Endothelial cell of umbilical vein (primary cell): Measurements from ENCODE around the gene MYO9A. TPM values are rescaled to one million over a fixed set of nuclear protein-coding genes. Genes with fewer than 3 reads are reported as not detected.

Experiments
- BruUV-seq: library from RNA; stranded (reverse); fragments of 400-500 nt; replicated peaks from 2 replicates; lab custom pipeline; 2021; lab: Mats Ljungman, UMichigan
- CTCF ChIA-PET: fragments of 300-600, 350-600 bp; sonication (Branson Sonifier 250); formaldehyde crosslinking; loops from one replicate; lab custom pipeline; 2021; ENCODE audit warnings: antibody characterized with exemption, inconsistent platforms; lab: Charles Lee
- POLR2A ChIA-PET: fragments of 300-600, 350-600 bp; sonication (Branson Sonifier 250); formaldehyde crosslinking; loops from one replicate; lab custom pipeline; 2021; ENCODE audit warnings: antibody characterized with exemption, inconsistent platforms; lab: Charles Lee
- DNase-seq: peaks from one replicate; pipeline ENCODE4 v3.0.0-alpha.2; 2011; ENCODE audit warnings: low read depth, low spot score
- FAIRE-seq: peaks from 2 replicates; lab custom pipeline; 2011; peaks lifted over from hg19 to GRCh38; lab: Jason Lieb, UNC
- H2AFZ ChIP-seq: 2 replicates; pipeline ENCODE4 v1.6.0; 2012; ENCODE audit warnings: low read depth, low read length, control low read depth, inconsistent platforms
- H3K27ac ChIP-seq: 2 replicates; pipeline ENCODE4 v1.5.1; 2011; ENCODE audit warnings: low read depth, mild to moderate bottlenecking, control low read depth, low read length, moderate library complexity; ENCODE audit not compliant: insufficient read depth
- H3K27me3 ChIP-seq, 2 experiments: 2 replicates each; pipeline versions ENCODE4 v1.6.0 to v1.6.1; 2011; ENCODE audit warnings: low read length in 2 of 2, mixed read lengths in 1 of 2; ENCODE audit not compliant: control insufficient read depth in 2 of 2, insufficient read depth in 2 of 2
- H3K36me3 ChIP-seq, 2 experiments: 2 replicates in 1 of 2; 3 replicates in 1 of 2; pipeline ENCODE4 v1.5.1; 2011; ENCODE audit warnings: low read length in 2 of 2, mild to moderate bottlenecking in 1 of 2, moderate library complexity in 1 of 2; ENCODE audit not compliant: control insufficient read depth in 2 of 2, insufficient read depth in 2 of 2; ENCODE audit errors: extremely low read depth in 1 of 2
- H3K4me1 ChIP-seq: 3 replicates; pipeline ENCODE4 v1.5.1; 2011; ENCODE audit warnings: mild to moderate bottlenecking, low read length; ENCODE audit not compliant: control insufficient read depth, insufficient read depth; ENCODE audit errors: extremely low read depth
- H3K4me2 ChIP-seq: 2 replicates; pipeline ENCODE4 v1.6.1; 2011; ENCODE audit warnings: low read length, control low read depth, mixed read lengths; ENCODE audit not compliant: insufficient read depth
- H3K4me3 ChIP-seq, 3 experiments: fragments of 200-600 bp in 1 of 3; sonication (generic), shearing (Covaris generic) in 1 of 3; replicated peaks in 1 of 3; 2 replicates each; pipeline ENCODE4 v1.5.1; 2011 to 2016; ENCODE audit warnings: control low read depth in 3 of 3, low read length in 3 of 3, mild to moderate bottlenecking in 2 of 3, inconsistent platforms in 1 of 3, low read depth in 1 of 3, moderate library complexity in 1 of 3; ENCODE audit not compliant: insufficient read depth in 1 of 3
- H3K79me2 ChIP-seq: 2 replicates; pipeline ENCODE4 v1.6.0; 2012; ENCODE audit warnings: low read length, inconsistent platforms; ENCODE audit not compliant: control insufficient read depth, insufficient read depth
- H3K9ac ChIP-seq: replicated peaks from 2 replicates; pipeline ENCODE3; 2011; ENCODE audit warnings: low read length, control low read depth; ENCODE audit not compliant: insufficient read depth; ENCODE audit errors: extremely low read depth
- H3K9me1 ChIP-seq: replicated peaks from 3 replicates; pipeline ENCODE4 v1.6.0; 2011; ENCODE audit warnings: mild to moderate bottlenecking, low read length; ENCODE audit not compliant: control insufficient read depth, insufficient read depth; ENCODE audit errors: extremely low read depth
- H3K9me3 ChIP-seq: replicated peaks from 2 replicates; pipeline ENCODE4 v1.5.1; 2012; ENCODE audit warnings: low read length, inconsistent platforms; ENCODE audit not compliant: control insufficient read depth, insufficient read depth
- H4K20me1 ChIP-seq: replicated peaks from 2 replicates; pipeline ENCODE3; 2011; ENCODE audit warnings: mild to moderate bottlenecking, low read length; ENCODE audit not compliant: control insufficient read depth, insufficient read depth; ENCODE audit errors: extremely low read depth
- CTCF ChIP-seq, 2 donors: IDR thresholded peaks; 1 replicate in 1 of 2; 2 replicates in 1 of 2; pipeline ENCODE4 v1.5.1; 2011; ENCODE audit warnings: low read length in 2 of 2, mild to moderate bottlenecking in 2 of 2, moderate library complexity in 2 of 2, control low read depth in 1 of 2, inconsistent platforms in 1 of 2, low read depth in 1 of 2; ENCODE audit not compliant: insufficient read depth in 1 of 2; ENCODE audit errors: extremely low read depth in 1 of 2
- EZH2 ChIP-seq: IDR thresholded peaks from 2 replicates; pipeline ENCODE4 v1.6.1; 2012; ENCODE audit warnings: borderline replicate concordance, low read depth, mild to moderate bottlenecking, moderate library complexity, low read length, inconsistent platforms; ENCODE audit not compliant: severe bottlenecking
- FOS ChIP-seq: IDR thresholded peaks from 2 replicates; pipeline ENCODE4 v1.6.1; 2011; ENCODE audit warnings: mild to moderate bottlenecking, low read length, moderate library complexity, borderline replicate concordance; ENCODE audit not compliant: insufficient read depth
- GATA2 ChIP-seq: IDR thresholded peaks from 2 replicates; pipeline ENCODE4 v1.7.0; 2011; ENCODE audit warnings: low read depth, mild to moderate bottlenecking, moderate library complexity, mixed read lengths, low read length; ENCODE audit not compliant: insufficient read length, insufficient read depth
- JUN ChIP-seq: IDR thresholded peaks from 2 replicates; pipeline ENCODE4 v1.6.1; 2011; ENCODE audit warnings: borderline replicate concordance, low read depth; ENCODE audit not compliant: insufficient read length, insufficient read depth
- MAX ChIP-seq: IDR thresholded peaks from 2 replicates; pipeline ENCODE4 v1.6.1; 2011; ENCODE audit not compliant: insufficient read depth, insufficient read length
- MYC ChIP-seq: IDR thresholded peaks from one replicate; pipeline ENCODE4 v1.6.1; 2011; ENCODE audit warnings: mild to moderate bottlenecking, low read depth, low read length
- POLR2A ChIP-seq: IDR thresholded peaks from 2 replicates; pipeline ENCODE4 v1.6.1; 2012; ENCODE audit warnings: low read depth, mild to moderate bottlenecking, control low read depth, low read length
- POLR2AphosphoS5 ChIP-seq: IDR thresholded peaks from 2 replicates; pipeline ENCODE4 v1.6.1; 2012; ENCODE audit warnings: low read depth, mild to moderate bottlenecking, control low read depth, low read length, moderate library complexity; ENCODE audit not compliant: insufficient read depth
- dilution Hi-C: fragments of 300-500 bp; cut with MboI; formaldehyde crosslinking; loops from one replicate; pipeline ENCODE4 v1.15.0; 2019; ENCODE audit warnings: low sequenced_read_pairs; ENCODE audit not compliant: extremely low pct_ligation_motif_present
- intact Hi-C: fragments of 100-400 bp; cut with micrococcal nuclease; formaldehyde crosslinking; loops from one replicate; pipeline ENCODE4 v1.10.0; 2022
- polyA plus RNA-seq, 4 experiments: library from polyadenylated mRNA; depleted of rRNA in 3 of 4; stranded (reverse) in 3 of 4; unstranded in 1 of 4; fragments of >200 nt; gene quantifications; 2 replicates each; pipeline versions ENCODE4 v1.2.1 to v1.2.3, GENCODE V29; 2011 to 2012; ENCODE audit warnings: missing spikeins in 1 of 4
- total RNA-seq: library from RNA; stranded (reverse); gene quantifications from 2 replicates; pipeline ENCODE4 v1.2.3, GENCODE V29; 2021

Gene MYO9A
- total and polyA plus RNA-seq, 2 donors (not counting 3 experiments of a cell fraction or from before 2014, with no cell fraction given), result 6.4 to 30.3 TPM

- no peaks in the 10 kb centered on the region for H3K4me1 ChIP-seq
- no TSS peak for BruUV-seq
- no peak for TF ChIP-seq GATA2
- TF ChIP-seq MYC, result no peak
- no peak for TF ChIP-seq MAX
- TF ChIP-seq CTCF (IDR thresholded peaks at IDR 0.05; ENCODE audit: extremely low read depth in 1 of 2, insufficient read depth in 1 of 2, low read depth in 1 of 2, low read length in 2 of 2), result no peak
- TF ChIP-seq FOS, result no peak
- TF ChIP-seq POLR2AphosphoS5, result no peak
- TF ChIP-seq EZH2, result no peak
- TF ChIP-seq POLR2A, result no peak
- TF ChIP-seq JUN, result no peak
- H3K9me1 ChIP-seq, result no peaks in the 10 kb centered on the region
- ChIA-PET CTCF (interaction anchor here (1.2 to 2.1 kb wide), 3 partner anchors 14 to 396 kb away, joined by 3 to 6 read pairs (median 6); no protein-coding TSS in a partner anchor), POLR2A (no interaction called here)
- no peaks in the 10 kb centered on the region for H3K79me2 ChIP-seq
- H3K4me3 ChIP-seq, result no peak overlapping the region
- FAIRE-seq (no peak), DNase-seq (no peak)
- no peak overlapping the region for H3K4me2 ChIP-seq
- H3K9ac ChIP-seq, result no peak overlapping the region
- intact Hi-C loops, result no loop called here
- H3K27me3 ChIP-seq, result no peaks in the 10 kb centered on the region
- no peak overlapping the region for H3K27ac ChIP-seq
- H2AFZ ChIP-seq, result no peak overlapping the region
- no peaks in the 10 kb centered on the region for H3K9me3 ChIP-seq
- no peaks in the 10 kb centered on the region for H4K20me1 ChIP-seq
- no peaks in the 10 kb centered on the region for H3K36me3 ChIP-seq
- dilution Hi-C loops, result no loop called here
Observed at GRCh38 chr15:72140088-72140487, 22.1 kb upstream of the MYO9A start.
